Upper lobe of left lung (tissue), 6 donors: ENCODE measurements around the gene MLLT6. TPM values are rescaled to one million over a fixed set of nuclear protein-coding genes. Genes with fewer than 3 reads are reported as not detected.

Source experiments
- ATAC-seq, 2 donors: fragments of 200-7000 bp; cut with Tn5 transposase; one replicate each; pipeline ENCODE4 v1.9.1; 2022; ENCODE audit warnings: mild to moderate bottlenecking in 2 of 2, moderate library complexity in 2 of 2; ENCODE audit not compliant: low FRiP score in 2 of 2
- DNase-seq, 2 donors: peaks; one replicate each; pipeline ENCODE4 v3.0.0-alpha.2; 2019 to 2020
- H3K27ac ChIP-seq, 4 donors: fragments of 200-600 bp; sonication (generic); one replicate each; pipeline ENCODE4 v1.5.1; 2016 to 2019
- H3K27me3 ChIP-seq, 4 donors: fragments of 200-600 bp; sonication (generic); one replicate each; pipeline ENCODE4 v1.5.1; 2017 to 2019
- H3K36me3 ChIP-seq, 4 donors: fragments of 200-600 bp; sonication (generic); one replicate each; pipeline ENCODE4 v1.5.1; 2016 to 2019
- H3K4me1 ChIP-seq, 4 donors: fragments of 200-600 bp; sonication (generic); one replicate each; pipeline ENCODE4 v1.5.1; 2018 to 2019
- H3K4me3 ChIP-seq, 4 donors: fragments of 200-600 bp; sonication (generic); one replicate each; pipeline ENCODE4 v1.5.1; 2017 to 2019; ENCODE audit warnings: mild to moderate bottlenecking in 2 of 4, moderate library complexity in 1 of 4
- H3K9me3 ChIP-seq, 4 donors: fragments of 200-600 bp; sonication (generic); one replicate each; pipeline ENCODE4 v1.5.1; 2018 to 2019
- EP300 ChIP-seq, 4 donors: sonication (generic); formaldehyde crosslinking; IDR thresholded peaks; one replicate each; pipeline ENCODE4 v1.5.1; 2017; ENCODE audit warnings: antibody characterized with exemption in 4 of 4, control low read depth in 2 of 4
- POLR2A ChIP-seq, 4 donors: fragments of 450-650 bp; IDR thresholded peaks; one replicate each; pipeline ENCODE4 v1.5.1; 2016 to 2017; ENCODE audit warnings: antibody characterized with exemption in 4 of 4, mild to moderate bottlenecking in 2 of 4
- POLR2AphosphoS5 ChIP-seq, 2 donors: sonication (generic); formaldehyde crosslinking; IDR thresholded peaks; one replicate each; pipeline ENCODE4 v1.5.1; 2017; ENCODE audit warnings: antibody characterized with exemption in 2 of 2
- WGBS, 2 donors: methylation state at CpG; one replicate each; pipeline ENCODE4 v1.1.5; 2017 to 2018; 5-methylcytosine and 5-hydroxymethylcytosine counted together
- total RNA-seq, 6 donors: library from RNA; depleted of rRNA in 4 of 6; stranded (reverse); fragments of >200 nt in 4 of 6; gene quantifications; one replicate each; pipeline versions ENCODE4 v1.1.0 to v1.2.1, GENCODE V29; 2016 to 2021
- TF ChIP-seq, protein P1 (sequence below), 6 experiments: fragments of 450-650 bp in 4 of 6; fragments of 200-600 bp in 2 of 6; sonication (generic) in 2 of 6; IDR thresholded peaks; one replicate each; pipeline ENCODE4 v1.5.1; 2016 to 2019; ENCODE audit warnings: antibody characterized with exemption in 6 of 6
- donor health status: DM: no; HTN: no; CAD: no; lungs with moderate emphysema.
- donor health status: DM: no; HTN: yes; CAD: no; lungs with severe emphysema.

MLLT6 gene
- total RNA-seq, 6 donors from 2014 or later = 69.2 to 305 (median 122) TPM

DNA sequence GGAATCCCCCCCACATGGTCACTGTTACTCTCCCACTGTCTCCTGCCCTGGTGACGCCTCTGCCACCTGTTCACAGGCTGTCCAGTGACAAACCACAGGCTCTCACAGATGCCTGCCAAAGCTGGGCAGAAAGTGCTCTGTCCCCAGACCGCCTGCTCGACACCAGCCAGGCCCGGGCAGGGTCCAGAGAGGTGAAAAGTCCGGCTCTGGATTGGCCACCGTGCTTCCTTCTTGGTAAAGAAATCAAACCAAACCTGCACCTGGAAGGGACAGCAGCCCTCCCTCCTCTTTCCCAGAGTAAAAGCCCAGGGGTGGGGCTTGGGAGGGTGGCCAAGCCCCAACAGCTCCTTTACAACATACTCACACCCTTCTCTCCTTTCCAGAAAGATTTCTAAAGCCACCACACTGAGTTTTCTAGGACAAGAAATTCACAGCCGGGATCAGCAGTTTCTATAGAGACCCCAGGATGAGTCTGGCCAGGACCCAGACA is 36.9 kb downstream of the MLLT6 start:
- peak in 1 of 2 donors; percentile 73 for DNase-seq
- Histone ChIP-seq H3K27me3 (no peaks in the 10 kb centered on the region), H3K27ac (peak overlapping the region; percentile 63 to 85 (median 68)), H3K4me3 (no peak overlapping the region), H3K9me3 (no peaks in the 10 kb centered on the region), H3K4me1 (peaks cover 43 to 57% (median 50%) of the 10 kb centered on the region in 4 donors), H3K36me3 (peaks cover 3 to 34% (median 25%) of the 10 kb centered on the region in 4 donors)
- WGBS, 2 donors = 42 to 49% methylated on average over 5 to 7 of the region's 7 CpGs
- ATAC-seq = peak; percentile 61 to 64
- no peak for TF ChIP-seq EP300 (IDR thresholded peaks at IDR 0.05)
- no peak for TF ChIP-seq POLR2A (IDR thresholded peaks at IDR 0.05)
- TF ChIP-seq POLR2AphosphoS5 (IDR thresholded peaks at IDR 0.05) = no peak
- TF ChIP-seq, protein P1, sequence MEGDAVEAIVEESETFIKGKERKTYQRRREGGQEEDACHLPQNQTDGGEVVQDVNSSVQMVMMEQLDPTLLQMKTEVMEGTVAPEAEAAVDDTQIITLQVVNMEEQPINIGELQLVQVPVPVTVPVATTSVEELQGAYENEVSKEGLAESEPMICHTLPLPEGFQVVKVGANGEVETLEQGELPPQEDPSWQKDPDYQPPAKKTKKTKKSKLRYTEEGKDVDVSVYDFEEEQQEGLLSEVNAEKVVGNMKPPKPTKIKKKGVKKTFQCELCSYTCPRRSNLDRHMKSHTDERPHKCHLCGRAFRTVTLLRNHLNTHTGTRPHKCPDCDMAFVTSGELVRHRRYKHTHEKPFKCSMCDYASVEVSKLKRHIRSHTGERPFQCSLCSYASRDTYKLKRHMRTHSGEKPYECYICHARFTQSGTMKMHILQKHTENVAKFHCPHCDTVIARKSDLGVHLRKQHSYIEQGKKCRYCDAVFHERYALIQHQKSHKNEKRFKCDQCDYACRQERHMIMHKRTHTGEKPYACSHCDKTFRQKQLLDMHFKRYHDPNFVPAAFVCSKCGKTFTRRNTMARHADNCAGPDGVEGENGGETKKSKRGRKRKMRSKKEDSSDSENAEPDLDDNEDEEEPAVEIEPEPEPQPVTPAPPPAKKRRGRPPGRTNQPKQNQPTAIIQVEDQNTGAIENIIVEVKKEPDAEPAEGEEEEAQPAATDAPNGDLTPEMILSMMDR (IDR thresholded peaks at IDR 0.05) = no peak

DNA sequence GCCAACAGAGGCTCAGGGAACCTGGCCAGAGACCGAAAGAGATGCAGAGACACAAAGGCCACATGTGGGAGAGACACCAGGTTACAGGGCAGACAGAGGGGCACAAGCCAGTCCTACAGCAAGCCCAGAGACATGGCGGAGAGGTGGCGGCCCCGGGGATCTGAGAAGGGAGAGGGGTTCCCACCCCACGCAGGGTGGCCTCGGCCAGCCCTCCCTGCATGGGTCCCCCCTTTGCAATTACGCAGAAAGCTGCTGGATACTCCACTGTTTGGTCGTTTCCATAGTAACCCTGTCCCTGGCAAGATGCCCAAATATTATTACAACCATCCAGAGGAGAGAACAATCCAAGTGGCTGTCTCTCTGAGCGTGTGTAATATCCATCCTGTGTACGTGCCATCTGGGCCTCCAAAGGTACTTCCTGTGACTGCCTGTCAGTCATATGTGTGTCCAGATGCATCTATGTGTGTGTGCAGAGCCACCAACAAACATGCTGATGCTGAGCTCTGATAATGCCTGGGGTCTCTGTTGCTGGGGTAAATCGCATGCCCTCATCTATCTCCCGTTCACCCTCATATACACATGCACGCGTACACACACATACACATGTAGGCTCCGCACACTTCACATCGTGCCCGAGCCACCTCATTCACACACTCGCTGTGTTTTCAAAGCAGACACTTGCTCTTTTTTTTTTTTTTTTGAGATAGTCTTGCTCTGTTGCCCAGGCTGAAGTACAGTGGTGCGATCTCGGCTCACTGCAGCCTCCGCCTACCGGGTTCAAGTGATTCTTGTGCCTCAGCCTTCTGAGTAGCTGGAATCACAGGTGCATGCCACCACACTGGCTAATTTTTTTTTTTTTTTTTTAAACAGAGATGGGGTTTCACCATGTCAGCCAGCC is 37.6 kb downstream of the MLLT6 start:
- ATAC-seq = peak; percentile 60 to 69

DNA sequence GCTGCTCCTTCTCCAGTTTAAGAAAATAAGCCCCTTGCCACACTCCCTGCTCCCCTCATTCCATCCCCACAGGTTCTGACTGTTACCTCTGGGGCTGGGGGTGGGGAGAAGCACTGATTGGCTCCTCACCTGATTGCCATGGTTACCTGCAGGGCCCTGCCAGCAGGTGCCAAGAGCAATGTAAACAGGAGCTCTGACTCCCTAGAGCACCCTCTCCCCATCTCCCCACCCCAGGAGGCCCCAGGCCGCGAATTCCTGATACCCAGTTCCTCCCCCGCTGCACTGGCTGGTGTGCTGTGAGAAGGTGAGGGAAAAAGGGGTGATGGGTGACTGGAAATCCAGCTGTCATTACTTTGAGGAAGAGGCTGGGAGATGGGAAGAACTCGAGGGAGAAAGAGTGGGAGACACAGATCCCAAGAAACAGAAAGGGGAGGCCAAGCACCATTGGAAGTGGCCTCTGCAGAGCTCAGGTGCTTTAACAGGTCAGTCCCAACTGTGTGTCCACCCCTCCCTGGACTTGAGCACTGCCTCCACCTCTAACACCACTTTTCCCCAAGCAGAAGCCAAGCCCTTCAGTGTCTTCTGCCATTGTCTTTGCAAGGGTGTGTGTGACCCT is 38.6 kb downstream of the MLLT6 start:
- 50 to 58% methylated on average over 4 of the region's 4 CpGs for WGBS, 2 donors
- peak in 1 of 2 donors; percentile 55 for DNase-seq
- H3K27me3 ChIP-seq = peaks cover 0 to 13% (median under 1%) of the 10 kb centered on the region in 4 donors
- no peak overlapping the region for H3K4me3 ChIP-seq
- H3K27ac ChIP-seq = peak overlapping the region in 3 of 4 donors; percentile 18 to 85 (median 25)
- H3K4me1 ChIP-seq = peaks cover 48 to 69% (median 67%) of the 10 kb centered on the region in 4 donors
- no peaks in the 10 kb centered on the region for H3K9me3 ChIP-seq
- TF ChIP-seq, protein P1 (IDR thresholded peaks at IDR 0.05) = no peak
- TF ChIP-seq EP300 (IDR thresholded peaks at IDR 0.05) (no peak), POLR2AphosphoS5 (IDR thresholded peaks at IDR 0.05) (no peak), POLR2A (IDR thresholded peaks at IDR 0.05) (no peak)
- ATAC-seq = no peak
- H3K36me3 ChIP-seq = peaks cover 3 to 17% (median 14%) of the 10 kb centered on the region in 4 donors

More for the DNA sequence above, 37.6 kb downstream of the MLLT6 start:
- peaks cover 0 to 6% (median 0%) of the 10 kb centered on the region in 4 donors for H3K27me3 ChIP-seq
- peak in 1 of 2 donors; percentile 61 for DNase-seq
- peak overlapping the region; percentile 63 to 85 (median 68) for H3K27ac ChIP-seq
- peaks cover 48 to 63% (median 57%) of the 10 kb centered on the region in 4 donors for H3K4me1 ChIP-seq
- TF ChIP-seq, protein P1 (IDR thresholded peaks at IDR 0.05) = no peak
- TF ChIP-seq POLR2A (IDR thresholded peaks at IDR 0.05) (no peak), EP300 (IDR thresholded peaks at IDR 0.05) (no peak), POLR2AphosphoS5 (IDR thresholded peaks at IDR 0.05) (peak in 1 of 2 donors; percentile 29)
- peaks cover 3 to 27% (median 23%) of the 10 kb centered on the region in 4 donors for H3K36me3 ChIP-seq
- H3K9me3 ChIP-seq = no peaks in the 10 kb centered on the region
- H3K4me3 ChIP-seq = no peak overlapping the region
- WGBS, 2 donors = 54 to 55% methylated on average over 16 to 21 of the region's 22 CpGs

DNA sequence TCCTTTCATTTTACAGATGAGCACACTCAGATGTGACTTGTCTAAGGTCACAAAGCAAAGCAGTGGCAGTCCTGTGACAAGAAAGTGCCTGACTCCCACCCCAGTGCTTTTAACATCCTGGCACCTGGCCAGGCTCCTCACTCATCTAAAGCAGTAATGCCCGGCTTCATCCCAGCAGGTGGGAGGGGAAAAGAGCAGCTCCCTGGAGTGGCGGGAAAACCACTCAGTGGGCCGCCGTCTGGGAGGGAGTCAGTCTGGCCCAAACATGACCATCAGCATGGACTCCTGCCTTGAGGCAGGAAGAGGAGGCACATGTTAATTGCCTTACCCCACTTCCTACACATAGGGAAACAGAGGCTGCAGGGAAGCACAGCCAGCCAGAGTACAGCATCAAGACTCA is 40.5 kb downstream of the MLLT6 start:
- TF ChIP-seq, protein P1 (IDR thresholded peaks at IDR 0.05) = no peak
- no peak for TF ChIP-seq POLR2AphosphoS5 (IDR thresholded peaks at IDR 0.05)
- H3K27me3 ChIP-seq = peaks cover 0 to 14% (median 2%) of the 10 kb centered on the region in 4 donors
- ATAC-seq = no peak
- H3K4me3 ChIP-seq = peak overlapping the region in 1 of 4 donors; percentile 85
- 48 to 56% methylated on average over 4 of the region's 4 CpGs for WGBS, 2 donors
- no peaks in the 10 kb centered on the region for H3K36me3 ChIP-seq
- peaks cover 63 to 86% (median 86%) of the 10 kb centered on the region in 4 donors for H3K4me1 ChIP-seq
- DNase-seq = no peak
- no peaks in the 10 kb centered on the region for H3K9me3 ChIP-seq
- H3K27ac ChIP-seq = peak overlapping the region in 2 of 4 donors; percentile 93 to 95
